HL-60/S4 (cell line): Measurements from ENCODE around the gene ATP6V0A4.

Experiments used
- in situ Hi-C: fragments of 300-500 bp; cut with MboI; formaldehyde crosslinking; loops from 2 replicates; pipeline ENCODE4 v1.14.3; 2022; ENCODE audit warnings: low sequenced_read_pairs

Gene ATP6V0A4

DNA sequence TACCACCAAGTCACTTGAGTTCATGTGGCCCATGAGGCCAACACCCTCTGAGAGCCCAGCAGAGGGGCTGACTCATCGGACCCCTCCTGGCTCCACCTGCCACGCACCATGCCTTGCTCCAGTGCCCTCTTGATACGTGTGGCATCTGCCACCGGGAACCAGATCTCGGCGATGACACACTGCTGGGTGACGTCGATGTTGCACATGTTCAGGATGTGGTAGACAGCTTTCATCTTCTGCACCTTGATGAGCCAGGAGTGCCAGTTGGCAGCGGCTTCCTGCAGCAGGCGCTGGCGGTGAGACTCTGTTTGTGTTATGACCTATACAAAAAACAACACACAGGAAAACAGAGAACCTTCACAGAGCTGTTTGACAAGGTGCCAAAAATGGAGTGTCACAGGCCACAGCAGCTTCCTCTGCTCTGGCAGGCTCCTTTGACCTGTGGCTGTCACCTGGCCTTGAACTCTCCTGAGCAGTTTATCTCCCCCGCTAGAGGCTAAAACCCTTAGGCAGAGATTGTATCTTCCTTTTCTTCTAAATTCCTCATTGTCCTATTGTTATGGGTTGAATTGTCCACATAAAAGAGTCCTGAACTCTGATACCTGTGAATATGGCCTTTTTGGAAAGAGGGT lies 45.4 kb downstream of the ATP6V0A4 start:
- in situ Hi-C loops: no loop called here

- in situ Hi-C loops: no loop called here
Observed at GRCh38 chr7:138750901-138751464, 47.0 kb downstream of the ATP6V0A4 start.

GRCh38 chr7:138750473-138750872 lies 47.5 kb downstream of the ATP6V0A4 start:
- in situ Hi-C loops: no loop called here

DNA sequence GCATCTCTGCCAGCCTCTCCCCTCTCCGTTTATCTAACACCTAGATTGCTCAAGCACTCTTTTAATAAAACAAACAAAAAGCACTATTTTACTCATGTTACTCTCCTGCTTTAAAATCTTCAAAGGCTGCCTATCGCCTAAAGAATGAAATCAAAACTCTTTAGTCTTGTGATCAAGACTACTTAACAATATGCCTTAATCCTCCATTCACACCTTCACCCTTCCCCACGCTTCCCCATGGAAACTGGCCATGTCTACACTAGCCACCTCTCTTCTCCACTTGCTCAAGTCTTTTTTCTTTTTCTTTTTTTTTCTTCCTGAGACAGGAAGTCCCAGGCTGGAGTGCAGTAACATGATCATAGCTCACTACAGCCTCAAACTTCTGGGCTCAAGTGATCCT lies 48.0 kb downstream of the ATP6V0A4 start:
- in situ Hi-C loops: no loop called here

DNA sequence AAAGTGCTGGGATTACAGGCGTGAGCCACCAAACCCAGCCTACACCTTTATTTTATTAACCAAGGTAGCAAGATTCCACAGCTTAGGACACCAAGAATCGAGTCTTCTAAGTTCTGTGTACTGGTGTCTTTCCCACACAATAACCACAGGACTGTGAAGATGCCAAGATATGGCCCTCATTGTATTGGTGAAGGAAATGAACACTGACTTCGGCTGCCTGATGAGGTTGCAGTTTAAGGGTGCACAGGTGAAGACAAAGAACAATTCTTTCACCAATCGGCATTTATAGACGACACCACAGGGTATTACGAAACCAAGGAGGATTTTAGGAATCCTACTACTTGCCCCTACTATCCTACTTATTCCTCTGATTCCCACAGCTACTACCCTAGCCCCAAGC lies 49.3 kb downstream of the ATP6V0A4 start:
- in situ Hi-C loops: no loop called here

- in situ Hi-C loops: no loop called here
Observed at GRCh38 chr7:138746073-138746472, 51.9 kb downstream of the ATP6V0A4 start.

GRCh38 chr7:138745189-138745588 lies 52.8 kb downstream of the ATP6V0A4 start:
- in situ Hi-C loops: no loop called here

- in situ Hi-C loops: no loop called here
Observed at GRCh38 chr7:138741453-138741735, 56.6 kb downstream of the ATP6V0A4 start.

DNA sequence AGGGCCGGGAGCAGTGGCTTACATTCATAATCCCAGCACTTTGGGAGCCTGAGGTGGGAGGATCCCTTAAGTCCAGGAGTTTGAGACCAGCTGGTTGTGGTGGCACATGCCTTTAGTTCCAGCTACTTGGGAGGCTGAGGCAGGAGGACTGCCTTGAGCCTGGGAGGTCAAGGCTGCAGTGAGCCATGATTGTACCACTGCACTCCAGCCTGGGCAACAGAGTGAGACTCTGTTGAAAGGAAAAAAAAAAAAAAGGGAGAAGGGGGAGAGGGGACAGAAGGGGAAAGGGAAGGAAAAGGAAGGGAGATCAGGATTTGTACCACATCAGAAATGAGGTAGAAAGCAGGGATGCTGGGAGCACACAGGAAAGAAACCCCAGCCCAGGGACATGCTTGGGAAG lies 58.1 kb downstream of the ATP6V0A4 start:
- in situ Hi-C loops: loop anchor here (10.0 kb wide), 1 partner anchor 585 kb away; no protein-coding TSS in a partner anchor

DNA sequence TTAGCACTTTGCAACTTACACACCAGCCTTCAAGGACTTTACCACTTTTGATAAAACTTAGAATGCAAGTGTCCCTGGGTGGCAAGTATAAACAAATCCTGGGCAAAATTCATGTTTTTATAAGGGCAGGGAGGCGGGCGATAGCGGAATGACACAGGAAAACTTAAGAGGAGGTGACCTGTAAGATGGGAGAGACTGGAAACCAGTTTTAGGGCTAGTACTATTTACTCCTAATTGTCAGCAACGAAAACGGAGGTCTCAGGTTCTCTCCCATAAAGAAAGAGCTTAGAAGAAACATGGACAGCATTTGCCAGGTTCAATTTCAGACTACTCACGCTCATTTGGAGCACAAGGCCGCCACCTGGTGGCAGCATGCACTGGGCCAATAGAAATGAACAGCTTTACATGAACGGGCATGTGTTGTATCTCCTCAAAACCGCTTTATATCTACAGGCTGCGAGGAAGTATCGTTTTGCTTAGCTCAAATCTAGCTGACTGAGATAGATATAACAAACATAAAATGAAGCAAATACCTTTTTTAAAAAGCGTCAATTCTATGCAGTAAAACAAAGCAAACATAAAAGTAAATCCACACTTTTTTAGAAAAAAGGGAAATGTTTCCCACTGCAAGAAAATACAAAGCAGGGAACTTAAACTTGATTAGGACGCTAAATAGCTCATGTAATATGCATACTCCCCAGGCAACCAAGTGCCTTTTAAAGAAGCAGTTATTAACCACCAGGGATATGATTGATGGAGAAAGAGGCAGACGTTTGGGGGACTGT lies 59.3 kb downstream of the ATP6V0A4 start:
- in situ Hi-C loops: loop anchor here (10.0 kb wide), 1 partner anchor 584 kb away; no protein-coding TSS in a partner anchor

GRCh38 chr7:138738114-138738513 lies 59.9 kb downstream of the ATP6V0A4 start:
- in situ Hi-C loops: loop anchor here (10.0 kb wide), 1 partner anchor 583 kb away; no protein-coding TSS in a partner anchor

GRCh38 chr7:138735399-138735798 lies 62.6 kb downstream of the ATP6V0A4 start:
- in situ Hi-C loops: loop anchor here (10.0 kb wide), 1 partner anchor 581 kb away; no protein-coding TSS in a partner anchor

DNA sequence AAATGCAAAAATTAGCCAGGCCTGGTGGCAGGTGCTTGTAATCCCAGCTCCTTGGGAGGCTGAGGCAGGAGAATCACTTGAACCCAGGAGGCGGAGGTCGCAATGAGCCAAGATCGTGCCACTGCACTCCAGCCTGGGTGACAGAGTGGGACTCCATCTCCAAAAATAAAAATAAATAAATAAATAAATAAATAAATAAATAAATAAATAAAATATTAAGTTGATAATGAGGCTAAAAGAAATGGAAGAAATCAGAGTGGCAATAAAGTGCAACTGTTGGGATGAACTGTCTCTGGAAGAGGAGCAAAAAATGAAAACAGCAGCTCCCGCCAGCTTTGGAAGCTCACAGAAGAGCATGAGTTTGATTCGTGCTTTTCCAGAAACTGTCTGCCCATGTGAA lies 66.3 kb downstream of the ATP6V0A4 start:
- in situ Hi-C loops: loop anchor here (10.0 kb wide), 1 partner anchor 577 kb away; no protein-coding TSS in a partner anchor

- in situ Hi-C loops: no loop called here
Observed at GRCh38 chr7:138729444-138729843, 68.6 kb downstream of the ATP6V0A4 start.

GRCh38 chr7:138727336-138728099 lies 70.5 kb downstream of the ATP6V0A4 start:
- in situ Hi-C loops: no loop called here

GRCh38 chr7:138726288-138726687 lies 71.7 kb downstream of the ATP6V0A4 start:
- in situ Hi-C loops: no loop called here

- in situ Hi-C loops: no loop called here
Observed at GRCh38 chr7:138720286-138720685, 77.7 kb downstream of the ATP6V0A4 start.

GRCh38 chr7:138716889-138717288 lies 81.1 kb downstream of the ATP6V0A4 start:
- in situ Hi-C loops: no loop called here

GRCh38 chr7:138713191-138713590 lies 84.8 kb downstream of the ATP6V0A4 start:
- in situ Hi-C loops: no loop called here

GRCh38 chr7:138712652-138713051 lies 85.3 kb downstream of the ATP6V0A4 start:
- in situ Hi-C loops: no loop called here
